HG02588 (cell line): ENCODE measurements around the gene MYO1B.

Experiments used
- ATAC-seq: cut with Tn5 transposase; IDR thresholded peaks from one replicate; pipeline ENCODE4 v1.9.1; 2021; ENCODE audit warnings: mild to moderate bottlenecking, moderate library complexity; ENCODE audit not compliant: unreplicated experiment

MYO1B gene

GRCh38 chr2:191394043-191394442 is 148.8 kb downstream of the MYO1B start:
- no peak for ATAC-seq

GRCh38 chr2:191396794-191397193 is 151.6 kb downstream of the MYO1B start:
- no peak for ATAC-seq

GRCh38 chr2:191399601-191400000 is 154.4 kb downstream of the MYO1B start:
- no peak for ATAC-seq

GRCh38 chr2:191401287-191401686 is 156.1 kb downstream of the MYO1B start:
- no peak for ATAC-seq

- ATAC-seq: no peak
These were observed 157.9 kb downstream of the MYO1B start for GRCh38 chr2:191402966-191403565.

- no peak for ATAC-seq
These were observed 159.4 kb downstream of the MYO1B start for GRCh38 chr2:191404568-191404991.

- no peak for ATAC-seq
These were observed 160.3 kb downstream of the MYO1B start for GRCh38 chr2:191405546-191405945.

GRCh38 chr2:191410646-191411436 is 165.6 kb downstream of the MYO1B start:
- no peak for ATAC-seq

- ATAC-seq: no peak
These were observed 166.3 kb downstream of the MYO1B start for GRCh38 chr2:191411472-191411871.

GRCh38 chr2:191412353-191412752 is 167.1 kb downstream of the MYO1B start:
- no peak for ATAC-seq

GRCh38 chr2:191415101-191415500 is 169.9 kb downstream of the MYO1B start:
- no peak for ATAC-seq

- ATAC-seq: no peak
These were observed 170.7 kb downstream of the MYO1B start for GRCh38 chr2:191415858-191416257.

- ATAC-seq: no peak
These were observed 172.5 kb downstream of the MYO1B start for GRCh38 chr2:191417746-191418145.

- no peak for ATAC-seq
These were observed 176.7 kb downstream of the MYO1B start for GRCh38 chr2:191421950-191422349.

- no peak for ATAC-seq
These were observed 181.8 kb downstream of the MYO1B start for GRCh38 chr2:191427031-191427430.

GRCh38 chr2:191428141-191428540 is 182.9 kb downstream of the MYO1B start:
- no peak for ATAC-seq

- no peak for ATAC-seq
These were observed 185.3 kb downstream of the MYO1B start for GRCh38 chr2:191430476-191430875.

GRCh38 chr2:191432121-191432520 is 186.9 kb downstream of the MYO1B start:
- no peak for ATAC-seq

- ATAC-seq: no peak
These were observed 188.9 kb downstream of the MYO1B start for GRCh38 chr2:191434072-191434471.

- no peak for ATAC-seq
These were observed 189.9 kb downstream of the MYO1B start for GRCh38 chr2:191435141-191435540.

GRCh38 chr2:191436368-191437055 is 191.3 kb downstream of the MYO1B start:
- no peak for ATAC-seq

GRCh38 chr2:191439481-191439880 is 194.3 kb downstream of the MYO1B start:
- ATAC-seq: no peak
